Testis (tissue), 2 donors: ENCODE results near the gene SPTSSA.

ENCODE experiments used
- CTCF ChIP-seq, 3 experiments: fragments of 450-650 bp in 2 of 3; fragments of 200-600 bp in 1 of 3; sonication (generic) in 1 of 3; IDR thresholded peaks; one replicate each; pipeline ENCODE4 v1.5.1; 2016 to 2019; ENCODE audit warnings: antibody characterized with exemption in 3 of 3, mild to moderate bottlenecking in 2 of 3, moderate library complexity in 1 of 3
- POLR2A ChIP-seq: fragments of 450-650 bp; IDR thresholded peaks from one replicate; pipeline ENCODE4 v1.6.1; 2017; ENCODE audit warnings: antibody characterized with exemption, mild to moderate bottlenecking, moderate library complexity

GRCh38 chr14:34450958-34451357 lies 11.1 kb downstream of the SPTSSA start:
- TF ChIP-seq POLR2A, result no peak
- TF ChIP-seq CTCF (IDR thresholded peaks at IDR 0.05), result no peak
